ENCODE results near the gene GPR62.

GPR62 gene

GRCh38 chr3:51938780-51939425 is 16.3 kb upstream of the GPR62 start:
- no peak for DNase-seq

DNA sequence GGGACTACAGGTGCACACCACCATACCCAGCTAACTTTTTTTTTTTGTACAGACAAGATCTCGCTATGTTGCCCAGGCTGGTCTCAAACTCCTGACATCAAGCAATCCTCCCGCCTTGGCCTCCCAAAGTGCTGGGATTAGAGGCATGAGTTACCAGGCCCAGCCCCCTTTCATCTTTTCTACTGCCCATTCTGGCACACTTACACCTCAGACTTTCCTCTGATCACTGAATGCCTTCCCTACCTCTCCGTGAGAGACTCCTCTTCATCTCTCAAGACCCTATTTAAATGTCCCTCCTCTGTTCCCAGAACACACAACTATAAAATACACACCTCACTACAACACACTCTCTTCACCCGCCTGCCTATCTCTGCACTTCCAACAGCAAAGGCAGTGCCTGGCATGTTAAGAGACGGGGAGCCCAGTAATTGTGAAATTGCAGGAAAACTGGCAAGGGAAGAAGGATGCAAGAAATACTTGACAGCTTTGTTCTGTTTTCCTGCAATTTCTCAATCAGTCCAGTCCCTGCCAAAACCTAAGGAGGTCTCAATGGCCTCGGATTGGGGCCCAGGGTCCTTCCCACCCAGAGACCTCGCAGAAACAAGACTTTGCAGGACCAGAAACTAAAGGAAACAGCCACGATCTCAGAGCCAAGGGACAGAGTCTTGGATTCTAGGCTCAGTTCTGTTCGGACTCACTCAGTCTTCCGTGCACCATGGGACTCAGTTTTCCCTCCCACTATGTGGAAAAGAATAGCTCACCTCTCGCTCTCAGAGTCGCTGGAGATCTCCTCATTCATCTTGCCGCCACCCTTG is 14.3 kb upstream of the GPR62 start:
- no peak for DNase-seq

DNA sequence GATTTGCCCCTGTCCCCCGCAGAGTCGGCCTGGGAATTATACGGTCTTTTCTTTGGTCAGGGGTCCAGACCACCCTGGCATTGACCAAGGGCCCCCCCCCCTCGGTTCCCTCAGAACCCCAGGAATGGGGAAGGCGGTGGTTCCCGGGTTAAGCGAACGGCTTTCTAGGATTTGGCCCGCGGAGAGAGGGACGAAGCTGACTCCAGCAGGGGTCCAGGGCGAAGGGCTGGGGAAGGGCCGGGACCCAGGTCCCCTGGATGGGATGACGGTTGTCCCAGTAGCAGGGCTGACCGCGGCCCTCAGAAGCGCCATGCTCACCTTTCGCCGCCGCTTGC is 13.8 kb upstream of the GPR62 start:
- no peak for DNase-seq

DNA sequence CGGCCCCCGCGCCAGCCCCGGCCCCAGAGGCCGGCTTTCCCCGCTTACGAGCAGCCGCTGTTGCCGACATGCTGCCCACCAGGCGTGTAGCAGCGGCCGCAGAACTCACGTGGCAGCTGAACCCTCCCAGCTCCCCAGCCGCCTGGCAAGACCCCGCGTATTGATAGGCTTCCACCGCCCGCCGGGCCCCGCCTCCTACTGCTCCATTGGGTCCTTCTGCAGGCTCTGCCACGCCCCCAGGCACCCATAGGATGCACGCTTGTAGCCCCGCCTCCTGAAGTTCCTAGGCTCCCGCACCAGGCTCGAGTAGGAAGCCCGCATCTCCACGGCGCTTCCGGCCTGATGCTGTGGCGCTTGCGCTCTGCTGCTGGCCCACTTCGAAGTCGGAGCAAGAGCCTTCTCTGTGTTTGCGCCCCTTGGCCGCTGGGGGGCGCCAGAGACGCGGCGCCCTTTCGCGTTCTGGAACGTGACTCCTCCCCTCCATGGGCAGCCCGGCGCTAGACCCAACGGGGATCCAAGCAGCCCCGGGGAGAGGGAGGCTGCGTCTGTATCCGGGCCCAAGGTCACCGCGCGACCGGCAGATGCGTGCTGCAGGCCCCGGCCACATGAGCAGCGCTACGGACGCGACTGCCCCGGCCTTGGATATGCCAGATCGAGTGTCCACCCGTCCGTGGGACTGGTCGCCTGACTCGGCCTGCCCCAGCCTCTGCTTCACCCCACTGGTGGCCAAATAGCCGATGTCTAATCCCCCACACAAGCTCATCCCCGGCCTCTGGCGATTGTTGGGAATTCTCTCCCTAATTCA is 13.2 kb upstream of the GPR62 start, which contains the start of the genes PARP3 and RRP9:
Gene PARP3, plus strand, starts transcription at position 566 of the 805 bp plus-strand sequence. CDS start 993 bp downstream, outside the sequence.
Gene RRP9, minus strand, starts transcription at position 107 of the 805 bp plus-strand sequence. Its CDS starts 37 bp downstream, at position 70.
- DNase-seq, result peak; percentile 99 to 100

DNA sequence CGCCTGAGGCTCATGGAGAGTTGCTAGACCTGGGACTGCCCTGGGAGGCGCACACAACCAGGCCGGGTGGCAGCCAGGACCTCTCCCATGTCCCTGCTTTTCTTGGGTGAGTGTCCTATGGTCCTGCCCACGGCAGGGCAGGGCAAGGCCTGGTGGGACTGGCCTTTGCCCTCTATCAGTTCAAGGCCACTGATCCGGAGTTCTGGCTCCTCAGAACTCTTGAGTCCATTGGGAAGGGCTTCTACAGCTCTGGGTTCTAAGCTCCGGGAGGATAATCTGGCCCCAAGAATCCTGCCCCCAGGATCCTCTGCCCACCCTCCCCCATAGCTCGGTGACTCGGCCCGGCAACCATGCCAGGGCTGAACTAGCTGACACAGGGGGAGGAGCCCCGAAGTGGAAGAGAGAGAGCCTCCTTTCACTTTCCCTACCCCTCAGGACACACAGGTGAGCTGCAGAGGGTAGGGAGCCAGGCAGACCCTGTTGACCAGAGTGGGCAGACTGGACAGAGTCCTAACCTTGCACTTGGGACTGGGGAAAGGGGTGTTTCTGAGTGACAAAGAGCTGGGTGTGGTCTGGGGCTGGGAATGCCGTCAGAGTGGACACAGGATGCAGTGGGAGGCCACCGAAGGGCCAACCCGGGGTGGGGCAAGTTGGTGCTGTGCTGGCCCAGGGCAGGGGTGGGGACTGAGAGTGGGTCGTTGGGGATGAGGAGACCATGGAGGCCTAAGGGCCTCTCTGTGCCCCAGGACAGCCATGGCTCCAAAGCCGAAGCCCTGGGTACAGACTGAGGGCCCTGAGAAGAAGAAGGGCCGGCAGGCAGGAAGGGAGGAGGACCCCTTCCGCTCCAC is 12.4 kb upstream of the GPR62 start:
- DNase-seq, result no peak

DNA sequence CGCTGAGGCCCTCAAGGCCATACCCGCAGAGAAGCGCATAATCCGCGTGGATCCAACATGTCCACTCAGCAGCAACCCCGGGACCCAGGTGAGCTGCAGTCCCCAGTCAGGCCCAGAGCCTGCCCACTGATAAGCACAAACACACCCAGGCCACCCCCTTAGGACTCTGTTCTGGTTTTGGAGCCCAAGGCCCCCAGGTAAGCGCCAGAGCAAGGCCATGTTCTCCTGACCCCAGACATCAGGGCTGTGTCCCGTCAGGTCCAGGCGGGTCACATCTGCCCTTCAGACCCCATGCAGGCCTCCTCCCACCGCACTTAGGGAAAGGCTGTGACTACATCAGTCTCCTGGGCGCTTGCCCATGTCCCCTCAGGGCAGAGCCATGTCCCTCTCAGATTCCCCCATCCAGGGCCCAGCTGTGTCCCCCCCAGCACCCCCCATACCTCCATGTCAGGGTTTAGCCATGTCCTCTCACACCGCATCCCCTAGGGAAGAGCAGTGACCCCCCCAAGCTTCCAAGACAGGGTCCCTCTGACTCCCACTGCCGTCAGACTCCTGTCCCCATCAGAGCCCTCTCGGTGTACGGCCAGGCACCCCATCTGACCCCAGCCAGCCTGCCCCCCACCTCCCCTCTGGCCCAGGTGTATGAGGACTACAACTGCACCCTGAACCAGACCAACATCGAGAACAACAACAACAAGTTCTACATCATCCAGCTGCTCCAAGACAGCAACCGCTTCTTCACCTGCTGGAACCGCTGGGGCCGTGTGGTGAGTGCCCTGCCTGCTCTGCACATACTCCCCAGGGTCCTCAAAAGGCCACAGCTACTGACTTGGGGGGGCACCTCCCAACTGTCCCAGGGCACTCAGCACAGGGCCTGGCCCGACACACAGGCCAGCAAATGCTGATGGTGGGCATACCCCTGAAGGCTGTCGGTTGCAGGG is 11.5 kb upstream of the GPR62 start:
- DNase-seq, result no peak

GRCh38 chr3:51944451-51945021 is 10.6 kb upstream of the GPR62 start:
- DNase-seq, result no peak

- no peak for DNase-seq
Observed at GRCh38 chr3:51945031-51945840, 9.9 kb upstream of the GPR62 start.

- no peak for DNase-seq
Observed at GRCh38 chr3:51945926-51946705, 9.1 kb upstream of the GPR62 start.

DNA sequence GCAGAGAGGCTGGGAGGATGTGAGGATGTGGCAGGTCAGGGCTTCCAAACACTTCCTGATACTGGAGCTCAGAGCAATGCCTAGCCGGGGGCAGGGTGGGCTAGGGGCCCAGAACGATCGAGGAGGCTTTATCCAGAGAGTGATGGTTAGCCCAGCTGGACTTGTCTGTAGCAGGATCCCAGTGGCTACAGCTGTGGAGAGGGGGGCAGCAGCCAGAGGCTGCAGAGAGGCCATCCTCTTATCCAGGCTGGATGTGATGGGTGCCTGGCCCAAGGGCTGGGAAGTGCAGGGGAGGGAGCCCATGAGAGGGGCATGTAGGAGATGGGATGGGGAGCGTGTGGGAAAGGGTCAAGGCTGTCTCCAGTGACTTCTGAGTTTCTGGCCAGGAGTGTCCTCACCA is 8.4 kb upstream of the GPR62 start:
- no peak for DNase-seq

DNA sequence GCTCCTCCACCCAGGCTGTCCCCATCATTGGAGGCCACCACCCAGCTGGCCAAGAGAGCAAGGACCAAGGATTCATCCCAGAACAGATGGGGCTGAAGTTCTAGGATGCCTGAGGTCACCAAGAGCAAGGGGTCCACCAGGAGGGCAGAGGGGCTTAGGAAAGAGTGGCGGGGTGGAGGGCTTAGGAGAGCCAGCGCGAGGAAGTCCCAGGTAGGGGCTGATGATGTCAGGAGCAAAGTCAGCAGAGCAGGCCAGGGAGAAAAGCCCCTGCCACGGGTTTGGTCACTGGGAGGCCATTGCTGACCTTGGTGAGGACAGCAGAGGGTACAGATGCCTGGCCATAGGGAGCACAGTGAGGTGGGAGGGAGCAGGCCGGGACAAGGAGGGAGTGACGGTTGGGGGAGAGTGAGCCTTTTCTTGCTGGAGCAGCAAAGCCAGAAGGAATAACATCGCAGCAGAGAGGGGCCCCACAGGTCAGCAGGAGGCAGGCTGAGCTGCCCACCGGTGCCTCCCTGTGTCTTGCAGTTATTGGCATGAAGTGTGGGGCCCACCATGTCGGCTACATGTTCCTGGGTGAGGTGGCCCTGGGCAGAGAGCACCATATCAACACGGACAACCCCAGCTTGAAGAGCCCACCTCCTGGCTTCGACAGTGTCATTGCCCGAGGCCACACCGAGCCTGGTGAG is 7.8 kb upstream of the GPR62 start:
- DNase-seq, result no peak

GRCh38 chr3:51948016-51948580 is 7.1 kb upstream of the GPR62 start:
- DNase-seq, result no peak

GRCh38 chr3:51949121-51949520 is 6.1 kb upstream of the GPR62 start:
- DNase-seq, result no peak

DNA sequence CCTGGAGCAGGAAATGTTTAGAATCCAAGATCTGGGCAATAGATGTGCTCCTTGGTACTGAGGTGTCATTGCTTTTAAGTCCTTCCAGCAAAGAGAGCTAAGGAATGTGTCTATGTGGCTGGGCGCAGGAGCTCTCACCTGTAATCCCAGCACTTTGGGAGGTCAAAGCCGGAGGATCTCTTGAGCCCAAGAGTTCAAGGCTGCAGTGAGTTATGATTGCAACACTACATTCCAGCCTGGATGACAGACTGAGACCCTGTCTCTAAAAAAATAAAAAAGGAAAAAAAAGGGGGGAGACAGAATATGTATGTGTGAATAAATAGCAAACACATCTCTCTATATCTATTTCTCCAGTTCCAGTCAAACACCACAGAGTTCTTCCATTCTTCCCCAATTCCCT is 4.3 kb upstream of the GPR62 start:
- DNase-seq, result no peak

DNA sequence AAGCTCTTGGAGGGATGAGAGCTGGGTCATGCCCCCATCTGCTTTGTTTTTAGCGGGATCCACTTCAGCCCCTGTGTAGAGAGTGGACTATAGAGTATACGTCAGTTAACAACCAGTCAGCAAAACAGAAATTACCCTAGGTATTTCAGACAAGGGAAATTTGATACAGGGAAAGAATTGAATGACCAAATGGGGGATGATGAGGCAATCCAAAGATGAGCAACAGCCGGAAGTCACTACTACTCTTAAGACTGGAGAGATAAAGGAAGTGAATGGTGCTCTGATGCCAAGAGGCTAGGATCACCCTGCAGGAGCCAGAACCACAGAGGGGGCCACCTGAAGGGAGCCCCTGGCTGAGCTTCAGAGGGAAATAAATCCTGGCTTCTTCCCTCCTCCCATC is 1.7 kb upstream of the GPR62 start:
- DNase-seq, result peak; percentile 76 to 82

DNA sequence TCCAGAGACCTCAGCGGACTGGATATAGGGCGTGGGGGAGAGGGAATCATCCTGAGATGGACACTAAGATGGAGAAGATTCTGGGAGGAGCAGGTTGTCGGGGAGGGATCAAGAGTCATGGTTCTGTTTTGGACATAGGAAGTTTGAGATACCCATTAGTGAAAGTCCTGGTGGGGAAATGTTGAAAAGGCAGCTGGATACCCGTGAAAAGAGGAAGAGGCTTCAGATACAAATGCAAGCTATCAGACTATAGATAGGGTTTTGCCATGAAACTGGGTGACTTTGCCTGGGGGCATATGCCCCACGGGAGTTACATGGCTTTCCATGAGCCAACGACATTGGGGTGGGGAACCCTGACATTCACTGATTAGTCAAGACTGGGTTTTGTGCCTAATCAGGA is 1.1 kb upstream of the GPR62 start:
- DNase-seq, result peak; percentile 62 to 79

DNA sequence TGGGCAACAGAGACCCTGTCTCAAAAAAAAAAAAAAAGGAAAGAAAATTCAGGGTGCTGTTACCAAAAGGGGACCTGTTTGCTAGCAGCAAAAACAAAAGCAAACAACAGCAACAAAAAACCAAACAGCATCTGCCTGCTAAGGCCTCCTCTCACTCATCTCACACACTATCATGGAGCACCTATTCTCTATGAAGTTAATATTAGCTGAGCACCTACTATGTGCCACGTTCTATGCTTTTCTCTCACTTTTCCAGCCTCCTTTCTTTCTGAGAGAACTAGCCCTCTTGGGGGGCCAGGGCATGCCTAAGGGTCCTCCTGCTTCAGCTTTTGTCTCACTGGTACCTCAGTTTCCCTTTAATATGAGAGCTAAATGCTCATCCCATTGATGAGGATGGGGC is 468 bp upstream of the GPR62 start:
- no peak for DNase-seq
